GM20000 (cell line): Measurements from ENCODE around the gene DHDH.

Source experiments
- DNase-seq: peaks from one replicate; pipeline ENCODE4 v3.0.0; 2012; ENCODE audit warnings: low spot score
- CTCF ChIP-seq: IDR thresholded peaks from 2 replicates; pipeline ENCODE4 v1.5.1; 2012; ENCODE audit warnings: mild to moderate bottlenecking, control low read depth; ENCODE audit errors: extremely low read depth, missing control alignments

DHDH gene

GRCh38 chr19:48967346-48968178, 34.1 kb downstream of the DHDH start:
- no peak for DNase-seq
- no peak for TF ChIP-seq CTCF

- TF ChIP-seq CTCF: no peak
Measured at GRCh38 chr19:48968179-48968661, 34.7 kb downstream of the DHDH start.

GRCh38 chr19:48968813-48969218, 35.3 kb downstream of the DHDH start:
- TF ChIP-seq CTCF: no peak
- DNase-seq: no peak

More at GRCh38 chr19:48968179-48968661, 34.7 kb downstream of the DHDH start:
- DNase-seq: no peak

GRCh38 chr19:48969276-48970138, 36.0 kb downstream of the DHDH start:
- no peak for TF ChIP-seq CTCF
- no peak for DNase-seq

GRCh38 chr19:48970139-48970766, 36.8 kb downstream of the DHDH start:
- no peak for DNase-seq
- TF ChIP-seq CTCF: no peak

GRCh38 chr19:48970923-48971395, 37.5 kb downstream of the DHDH start:
- DNase-seq: peak; percentile 81
- peak; percentile 96 for TF ChIP-seq CTCF
